ENCODE results near the gene PHACTR1.
A peak's percentile ranks its signal among the peaks of the same experiment; 100 is the strongest.
"Not testable (repeated sequence)": the region's sequence is repeated elsewhere in the genome, so short reads cannot be mapped to it uniquely, and the experiment has no call there.

Gene PHACTR1

GRCh38 chr6:12748411-12748810 lies 31.8 kb downstream of the PHACTR1 start:
- intact Hi-C loops (cut with DNase I) = no loop called here
- no peak for DNase-seq

- DNase-seq = peak in 1 of 42 donors; percentile 13
- intact Hi-C loops (cut with DNase I) = no loop called here
Measured at GRCh38 chr6:12748815-12749521, 32.4 kb downstream of the PHACTR1 start.

- intact Hi-C loops (cut with DNase I) = no loop called here
- DNase-seq = peak in 3 of 42 donors; percentile 23 to 33 (median 32)
Measured at GRCh38 chr6:12749531-12750379, 33.2 kb downstream of the PHACTR1 start.

DNA sequence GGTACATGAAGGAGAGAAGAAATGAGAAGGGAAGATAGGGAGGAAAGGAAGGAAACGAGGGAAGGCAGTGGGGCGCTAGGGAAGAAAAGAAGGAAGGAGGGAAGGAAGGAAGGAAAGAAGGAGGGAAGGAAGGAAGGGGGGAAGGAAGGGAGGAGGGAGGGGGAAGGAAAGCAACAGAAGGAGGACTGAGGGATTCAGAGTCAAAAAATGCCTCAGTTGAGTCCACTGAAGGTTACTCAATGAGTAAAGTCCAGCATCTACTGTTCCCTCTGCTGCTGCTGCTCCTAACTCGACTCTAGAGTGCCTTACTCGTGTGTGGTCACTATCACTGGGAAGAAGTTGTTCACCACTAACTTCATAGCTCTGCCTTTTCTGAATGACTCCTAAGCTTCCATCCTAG lies 33.8 kb downstream of the PHACTR1 start:
- no peak for DNase-seq
- intact Hi-C loops (cut with DNase I) = no loop called here

- DNase-seq = peak in 16 of 42 donors; percentile 18 to 64 (median 47)
- intact Hi-C loops (cut with DNase I) = no loop called here
Measured at GRCh38 chr6:12751694-12752325, 35.2 kb downstream of the PHACTR1 start.

DNA sequence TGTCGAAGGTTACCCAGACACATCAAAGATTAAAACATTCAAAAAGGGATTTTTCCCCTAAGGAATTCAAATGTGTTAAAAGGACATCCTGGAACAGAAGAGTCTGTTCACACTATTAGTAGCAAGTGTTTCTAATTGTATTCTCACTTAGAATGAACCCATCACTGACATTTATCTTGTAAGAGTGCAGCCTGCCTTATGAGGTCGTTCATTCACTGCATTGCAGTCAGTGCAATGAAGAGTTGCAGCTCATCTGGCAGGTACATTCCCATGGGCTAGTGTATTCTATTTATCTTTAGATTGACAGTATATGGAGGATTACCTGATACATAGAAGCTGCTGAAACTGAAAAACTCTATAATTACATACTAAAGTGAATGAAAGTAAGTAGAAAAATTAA lies 36.5 kb downstream of the PHACTR1 start:
- no peak for DNase-seq
- intact Hi-C loops (cut with DNase I) = no loop called here

GRCh38 chr6:12760226-12760625 lies 43.7 kb downstream of the PHACTR1 start:
- DNase-seq = no peak

DNA sequence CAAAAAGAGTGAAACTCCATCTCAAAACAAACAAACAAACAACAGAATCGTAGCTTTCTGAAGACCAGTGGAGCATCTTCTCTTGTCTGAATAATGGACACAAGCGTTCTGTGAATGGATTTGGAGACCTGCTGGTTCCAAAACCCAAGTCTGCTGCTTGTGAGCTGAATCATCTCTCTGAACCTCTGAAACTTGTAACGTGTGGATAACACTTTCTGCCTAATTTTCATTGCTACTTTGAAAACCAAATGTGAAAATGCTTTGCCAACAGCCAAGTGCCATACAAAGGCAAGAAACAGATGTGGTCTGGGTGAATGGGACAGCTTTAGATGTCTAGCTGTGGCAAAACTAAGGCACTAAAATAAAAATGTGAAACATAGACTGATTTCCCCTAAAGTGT lies 44.3 kb downstream of the PHACTR1 start:
- intact Hi-C loops (cut with DNase I) = no loop called here
- no peak for DNase-seq

More at GRCh38 chr6:12760226-12760625, 43.7 kb downstream of the PHACTR1 start:
- intact Hi-C loops (cut with DNase I) = no loop called here

DNA sequence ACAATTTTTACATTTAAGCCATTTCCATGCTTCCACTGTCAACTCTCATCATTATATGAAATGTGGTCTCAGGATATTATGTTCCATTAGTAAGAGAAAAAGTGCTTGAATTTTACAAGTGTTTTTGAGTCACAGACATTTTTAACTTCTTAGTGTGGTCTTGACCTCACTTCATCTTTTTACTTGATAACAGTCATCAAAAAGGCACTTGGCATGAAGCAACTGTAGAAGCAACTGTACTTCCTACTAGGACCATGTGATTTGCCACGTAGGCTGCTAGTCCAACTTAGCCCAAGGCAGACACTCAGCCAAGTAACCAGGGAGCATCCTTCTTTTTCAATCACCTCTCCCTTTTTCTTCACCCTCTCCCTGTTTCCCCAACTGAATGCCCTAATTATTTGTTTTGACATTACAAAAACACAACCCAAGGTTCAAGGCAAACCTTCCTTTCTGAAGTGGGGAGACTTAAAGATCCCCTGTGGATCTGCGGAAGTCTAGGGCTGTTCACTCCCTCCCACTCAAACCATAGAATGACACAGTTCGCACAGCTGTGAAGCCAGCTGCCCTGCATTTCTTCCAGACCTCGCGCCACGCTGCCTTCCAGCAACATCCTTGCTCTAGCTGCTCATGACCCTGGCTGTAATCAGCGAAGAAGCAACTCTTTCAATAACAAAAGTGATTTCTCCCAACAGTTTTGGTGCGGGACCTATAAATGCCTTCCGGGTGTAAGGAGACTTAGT lies 45.0 kb downstream of the PHACTR1 start:
- intact Hi-C loops (cut with DNase I) = no loop called here
- no peak for DNase-seq

DNA sequence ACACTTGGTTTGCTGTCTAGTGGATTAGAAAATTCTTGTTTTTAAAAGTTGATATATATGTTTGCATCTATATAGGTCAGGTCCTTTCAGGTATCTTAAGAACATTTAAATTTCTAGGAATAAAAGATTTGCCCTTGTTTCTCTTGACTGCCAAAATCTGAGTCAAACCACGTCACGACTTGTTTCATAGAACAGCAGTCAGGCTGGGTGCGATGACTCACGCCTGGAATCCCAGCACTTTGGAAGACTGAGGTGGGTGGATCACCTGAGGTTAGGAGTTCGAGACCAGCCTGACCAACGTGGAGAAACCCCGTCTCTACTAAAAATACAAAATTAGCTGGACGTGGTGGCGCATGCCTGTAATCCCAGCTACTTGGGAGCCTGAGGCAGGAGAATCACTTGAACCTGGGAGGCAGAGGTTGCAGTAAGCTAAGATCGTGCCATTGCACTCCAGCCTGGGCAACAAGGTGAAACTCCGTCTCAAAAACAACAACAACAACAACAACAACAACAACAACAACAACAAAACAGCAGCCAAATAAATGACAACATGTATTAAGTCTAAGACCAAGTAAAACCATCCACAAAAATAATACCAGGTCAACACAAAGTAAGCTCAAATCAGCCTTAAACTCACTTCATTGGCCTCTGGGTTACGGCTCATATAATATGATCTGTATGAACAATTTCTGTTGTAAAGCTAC lies 46.3 kb downstream of the PHACTR1 start:
- peak; percentile 28 to 87 (median 64) for DNase-seq
- intact Hi-C loops (cut with DNase I) = not testable (repeated sequence)

DNA sequence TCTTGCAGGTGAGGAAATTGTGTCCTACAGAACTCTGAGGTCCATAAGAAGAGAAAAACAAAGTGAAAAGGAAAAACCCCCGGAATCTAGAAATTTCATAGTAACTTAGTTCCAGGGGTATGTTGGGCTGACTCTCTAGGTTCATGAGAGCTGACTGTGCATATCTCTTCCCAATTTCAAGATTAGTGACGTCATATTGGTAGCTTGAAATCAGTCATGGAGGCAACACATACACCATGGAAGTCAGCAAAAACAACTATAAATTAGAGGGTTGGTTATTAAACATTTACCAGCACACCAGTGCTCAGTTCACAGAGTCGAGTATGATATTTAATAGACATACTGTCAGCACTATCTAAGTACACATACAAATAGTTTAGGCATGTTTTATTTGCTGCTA lies 49.8 kb downstream of the PHACTR1 start:
- no peak for DNase-seq
- intact Hi-C loops (cut with DNase I) = no loop called here

DNA sequence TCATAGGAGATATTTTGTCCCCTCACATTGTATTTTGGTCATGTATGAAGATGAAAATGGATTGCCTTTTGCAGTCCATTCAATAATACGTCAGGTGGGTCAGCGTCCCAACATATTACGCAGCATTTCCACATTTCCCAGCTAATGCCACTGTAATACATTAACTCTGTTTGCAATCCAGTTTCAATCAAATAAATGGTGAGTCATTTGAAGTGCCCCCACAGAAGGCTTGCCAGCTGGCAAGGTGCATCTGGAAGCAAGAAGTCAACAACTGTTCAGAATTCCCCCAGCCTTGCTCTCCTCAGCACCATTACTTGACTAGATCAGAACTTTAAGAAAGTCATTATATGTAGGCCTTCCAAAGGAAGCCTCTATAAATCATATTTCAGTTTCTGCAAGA lies 50.4 kb downstream of the PHACTR1 start:
- intact Hi-C loops (cut with DNase I) = no loop called here
- DNase-seq = peak in 1 of 42 donors; percentile 25

GRCh38 chr6:12769556-12770256 lies 53.1 kb downstream of the PHACTR1 start:
- peak in 7 of 42 donors; percentile 17 to 41 (median 28) for DNase-seq
- intact Hi-C loops (cut with DNase I) = no loop called here

DNA sequence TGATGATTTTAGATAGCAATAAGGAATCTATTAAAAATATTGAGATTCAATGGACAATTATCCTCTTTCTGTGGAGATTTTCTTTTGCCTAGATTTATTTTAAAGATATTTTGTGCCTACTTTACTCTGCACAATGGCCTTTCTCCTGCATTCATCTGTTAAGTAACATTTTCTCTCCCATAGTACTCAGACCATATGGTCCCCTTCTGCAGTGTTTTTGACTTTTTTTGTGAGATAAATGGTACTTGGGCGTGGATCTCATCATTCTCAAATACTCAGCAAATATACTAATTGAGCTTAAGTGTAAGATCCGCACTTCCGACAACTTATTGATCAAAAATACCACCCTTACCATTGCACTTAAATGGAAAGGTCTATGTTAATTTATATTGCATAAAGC lies 55.8 kb downstream of the PHACTR1 start:
- DNase-seq = no peak
- intact Hi-C loops (cut with DNase I) = no loop called here

GRCh38 chr6:12776291-12776690 lies 59.7 kb downstream of the PHACTR1 start:
- DNase-seq = no peak
- intact Hi-C loops (cut with DNase I) = no loop called here

DNA sequence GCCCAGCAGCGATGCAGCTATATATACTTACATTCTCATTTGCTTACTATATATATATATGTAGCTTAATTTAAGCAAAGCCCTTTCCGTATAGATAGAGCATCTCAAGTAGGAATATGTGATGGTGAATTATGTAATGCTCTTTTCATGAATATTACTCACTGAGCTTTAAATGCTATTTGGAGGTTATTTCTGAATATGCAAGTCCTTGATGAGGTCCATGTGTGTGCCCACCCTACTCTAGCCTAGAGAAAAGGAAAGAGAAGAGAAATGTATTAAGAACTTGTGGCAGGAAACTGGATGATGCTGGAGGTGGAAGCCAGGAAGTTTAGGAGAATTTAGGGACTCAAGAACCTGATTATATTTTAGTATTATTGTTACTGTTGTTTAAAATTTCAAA lies 63.2 kb downstream of the PHACTR1 start:
- DNase-seq = no peak
- intact Hi-C loops (cut with DNase I) = no loop called here

- no peak for DNase-seq
- intact Hi-C loops (cut with DNase I) = no loop called here
Measured at GRCh38 chr6:12782136-12782535, 65.6 kb downstream of the PHACTR1 start.

DNA sequence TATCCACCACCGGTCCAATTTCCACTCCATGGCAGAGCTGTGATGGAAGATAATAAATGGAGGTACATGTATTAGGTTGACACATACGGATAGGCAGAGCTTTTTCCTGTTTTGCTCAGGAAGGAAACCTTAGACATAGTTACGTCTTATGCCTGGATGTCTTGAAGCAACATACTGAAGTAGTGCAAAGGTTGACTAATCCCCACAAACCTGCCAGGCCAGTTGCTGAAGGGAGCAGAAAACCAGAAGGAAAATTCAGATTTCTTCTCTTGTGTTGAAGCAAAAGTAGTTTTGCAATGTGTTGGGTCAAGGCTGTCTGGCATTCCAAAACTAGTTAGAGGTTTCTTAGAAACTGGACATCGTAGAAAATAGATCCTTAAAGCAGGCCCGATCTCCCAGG lies 68.7 kb downstream of the PHACTR1 start:
- intact Hi-C loops (cut with DNase I) = no loop called here
- no peak for DNase-seq

All from head of caudate nucleus (tissue), 42 donors.